EL (cell line): ENCODE measurements around the gene FIBCD1.

Source experiments
- DNase-seq: peaks from one replicate; pipeline ENCODE4 v3.0.0-alpha.2; 2016

The FIBCD1 gene

DNA sequence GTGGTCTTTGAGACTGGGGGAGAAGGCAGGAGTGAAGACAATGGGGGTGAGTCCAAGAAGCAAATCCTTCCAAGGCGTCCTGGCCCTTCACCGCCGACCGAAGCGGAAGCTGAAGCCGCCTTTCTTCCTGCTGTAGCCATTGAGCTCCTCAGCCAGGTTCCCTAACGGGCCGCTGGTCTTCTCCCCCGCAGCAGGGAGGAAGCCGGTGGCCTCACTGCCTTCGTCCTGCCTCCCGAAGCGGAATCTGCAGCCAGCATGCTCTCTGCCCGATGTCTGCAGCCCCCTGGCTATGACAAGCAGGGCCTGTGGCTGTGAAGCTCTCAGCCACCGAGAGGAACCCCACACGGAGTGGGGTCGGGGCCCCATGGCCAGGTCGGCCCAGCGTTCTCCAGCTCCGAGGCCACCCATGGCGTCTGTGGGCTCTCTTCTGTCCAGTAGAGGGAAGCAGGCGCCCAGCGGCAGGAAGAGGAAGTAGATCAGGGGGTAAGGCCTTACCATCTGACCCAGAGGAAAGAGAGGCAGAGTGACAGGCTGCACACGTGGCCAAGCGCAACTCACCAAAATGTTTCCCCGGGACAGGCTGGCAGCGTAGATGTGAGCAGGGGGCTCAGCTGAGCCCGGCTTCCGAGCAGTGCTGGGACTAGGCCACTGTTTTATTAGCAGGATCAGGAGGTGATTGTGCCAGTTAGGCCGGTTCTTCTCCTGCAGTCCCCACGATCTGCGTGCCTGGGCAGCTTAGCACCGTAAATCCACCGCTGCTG lies 45.5 kb downstream of the FIBCD1 start:
- DNase-seq = no peak

DNA sequence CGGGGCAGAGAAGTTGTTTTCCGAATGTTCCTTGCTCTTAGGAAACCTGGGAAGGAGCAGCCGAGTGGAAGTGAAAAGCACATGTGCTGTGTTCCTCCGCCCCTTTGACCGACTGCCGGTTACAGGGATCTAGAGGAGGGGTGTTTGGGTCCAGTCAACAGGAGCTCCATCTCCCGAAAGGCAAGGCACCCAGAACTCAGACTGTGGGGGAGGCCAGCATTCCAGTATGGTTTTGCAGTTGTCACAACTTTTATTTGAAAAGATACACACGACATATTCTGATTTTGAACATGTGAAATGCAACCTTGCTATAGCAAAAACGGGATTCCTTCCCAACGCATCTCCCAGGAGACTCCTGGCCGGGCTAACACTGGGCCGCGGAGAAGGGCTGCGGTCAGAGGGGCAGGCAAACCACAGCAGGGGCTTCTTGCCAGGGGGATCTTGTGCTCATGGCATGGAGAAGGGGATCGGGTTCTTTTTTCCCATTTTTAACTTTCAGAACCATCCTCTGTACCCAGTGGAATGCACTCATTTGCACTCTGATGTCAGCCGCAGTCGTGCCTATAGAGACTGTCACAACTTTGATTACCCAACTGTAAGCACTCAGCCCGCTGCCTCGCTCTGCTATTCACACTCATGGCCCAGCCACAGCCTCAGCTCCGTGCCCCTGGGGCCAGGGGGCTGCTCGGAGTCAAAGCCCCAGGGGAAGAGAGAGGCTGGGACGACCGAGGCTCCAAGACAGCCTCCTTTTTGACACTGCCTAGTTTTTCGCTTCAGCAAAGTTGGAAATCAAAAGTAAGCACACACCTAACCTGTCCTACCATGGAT lies 46.4 kb downstream of the FIBCD1 start:
- DNase-seq = no peak

DNA sequence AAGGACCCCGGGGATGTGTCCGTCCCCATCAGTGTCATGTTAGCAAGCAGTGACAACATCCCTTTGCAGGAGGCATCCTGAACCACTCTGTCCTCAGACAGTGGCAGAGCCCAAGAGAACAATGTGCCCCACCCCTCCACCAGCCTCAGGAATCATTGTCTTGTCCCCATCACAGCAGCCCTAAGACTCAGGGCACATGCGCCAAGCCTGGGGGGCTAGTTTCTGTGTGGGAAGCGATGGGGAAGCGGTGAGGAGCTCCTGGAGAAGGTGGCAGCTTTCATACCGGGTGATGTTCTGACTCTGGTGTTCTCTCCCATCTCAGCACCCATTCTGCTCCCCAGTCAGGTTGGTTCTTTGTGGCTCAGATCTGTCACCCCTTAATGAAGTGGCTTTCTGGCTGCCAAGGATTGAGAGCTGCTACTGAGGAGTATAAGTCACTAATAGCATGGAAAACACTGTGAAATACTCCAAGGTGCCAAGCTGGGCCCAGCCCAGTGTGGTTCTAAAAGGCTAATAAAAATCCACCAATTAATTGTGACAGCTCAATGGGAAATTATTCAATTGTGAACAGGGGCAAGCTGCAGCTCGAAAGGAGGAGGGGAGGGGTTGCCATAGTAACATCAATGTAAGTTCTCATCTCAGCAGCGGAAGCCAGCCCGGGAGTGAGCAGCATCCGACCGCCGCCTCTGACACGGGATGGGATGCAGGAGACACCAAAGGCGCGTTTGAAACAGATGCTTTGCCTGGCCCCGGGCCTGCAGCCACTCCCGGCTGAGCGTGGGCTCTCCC lies 47.2 kb downstream of the FIBCD1 start:
- DNase-seq = no peak

DNA sequence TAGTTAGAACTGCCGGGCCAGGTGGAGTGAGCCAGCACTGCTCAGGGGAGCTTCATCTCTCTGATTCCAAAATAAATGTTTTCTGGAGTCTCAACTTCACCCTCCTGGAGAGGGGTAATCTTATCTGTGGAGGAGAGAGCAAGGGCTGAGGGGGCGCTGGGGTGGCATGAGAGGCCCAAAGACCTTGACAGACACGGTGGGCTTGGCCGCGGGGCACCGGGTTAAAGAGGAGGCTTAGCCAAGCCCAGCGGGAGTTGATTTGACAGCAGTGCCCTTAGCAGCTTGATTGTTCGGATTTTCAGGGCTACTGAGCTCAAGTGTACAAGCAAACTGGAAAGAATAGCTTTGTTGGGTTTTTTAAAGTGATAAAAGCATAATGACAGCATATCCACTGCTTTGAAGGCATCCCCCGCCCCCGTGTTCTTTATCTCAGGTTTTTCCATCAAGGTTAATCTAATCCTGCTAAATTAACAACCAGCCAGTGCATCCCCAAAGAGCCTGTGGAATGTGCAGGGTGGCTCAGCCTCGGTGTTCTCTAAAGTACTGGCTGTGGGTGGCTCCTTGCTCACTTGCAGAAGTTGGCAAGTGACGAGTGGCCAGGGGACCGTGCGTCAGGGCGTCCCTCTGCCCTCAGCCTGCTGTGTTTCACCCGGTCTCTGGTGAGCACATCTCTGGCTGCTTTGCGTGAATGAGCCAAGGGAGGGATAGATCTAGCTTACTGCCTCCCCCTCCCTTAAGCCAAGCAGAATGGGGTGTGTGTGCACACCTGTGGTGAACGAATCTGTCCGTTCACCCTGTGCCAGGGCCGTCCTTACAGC lies 48.0 kb downstream of the FIBCD1 start:
- DNase-seq = no peak

DNA sequence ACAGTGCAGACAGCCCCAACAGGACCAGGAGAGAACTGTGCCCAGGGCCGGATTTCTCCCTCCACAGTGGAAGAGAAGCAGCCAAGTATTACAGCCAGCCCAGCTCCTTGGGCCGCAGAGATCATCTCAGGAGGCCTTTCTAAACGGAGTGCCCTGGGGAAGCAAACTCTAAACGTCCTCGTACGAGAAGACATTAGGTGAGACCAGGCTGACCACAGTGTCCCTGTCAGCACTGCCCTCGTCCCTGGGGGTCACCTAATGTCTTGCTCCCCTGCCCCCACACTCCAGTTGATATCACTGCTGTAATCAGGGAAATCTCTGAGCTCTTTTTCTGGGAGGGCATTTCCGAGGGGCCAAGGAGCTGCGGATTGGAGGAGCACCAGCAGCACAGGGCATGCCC lies 48.9 kb downstream of the FIBCD1 start:
- DNase-seq = no peak

DNA sequence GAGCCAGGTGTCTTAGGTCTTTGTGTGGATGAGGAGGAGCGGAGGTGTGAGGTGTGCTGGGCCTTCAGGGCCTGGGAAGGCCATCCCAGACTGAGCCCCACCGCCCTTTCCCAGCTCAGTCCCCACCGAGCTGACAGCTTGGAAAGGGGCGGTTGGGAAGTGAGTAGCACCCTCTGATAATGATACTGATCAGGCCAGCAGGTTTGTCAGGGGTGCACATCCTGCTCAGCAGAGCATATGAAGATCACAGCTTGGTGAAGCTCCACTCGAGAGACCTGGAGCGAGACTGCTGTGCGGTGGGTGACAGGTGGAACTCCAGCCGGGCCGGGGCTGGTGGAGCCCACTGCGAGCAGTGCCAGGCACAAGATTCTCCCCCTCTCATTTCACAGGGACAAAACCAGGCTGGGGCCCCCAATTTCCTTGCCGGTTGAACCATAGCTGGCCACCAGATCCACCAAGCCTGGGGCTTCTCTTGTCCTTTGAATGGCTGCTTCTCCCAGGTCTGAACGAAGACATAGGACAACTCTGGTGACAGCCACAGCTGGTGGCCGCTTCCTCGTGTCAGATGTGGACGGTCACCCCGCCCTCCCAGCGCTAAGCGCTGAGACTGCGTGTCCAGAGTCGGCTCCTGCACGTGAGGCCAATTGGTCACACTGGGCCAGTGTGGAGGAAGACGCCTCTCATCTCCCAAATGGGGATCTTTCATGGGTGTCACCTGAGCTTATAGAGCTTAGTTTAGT lies 50.7 kb downstream of the FIBCD1 start:
- DNase-seq = no peak

DNA sequence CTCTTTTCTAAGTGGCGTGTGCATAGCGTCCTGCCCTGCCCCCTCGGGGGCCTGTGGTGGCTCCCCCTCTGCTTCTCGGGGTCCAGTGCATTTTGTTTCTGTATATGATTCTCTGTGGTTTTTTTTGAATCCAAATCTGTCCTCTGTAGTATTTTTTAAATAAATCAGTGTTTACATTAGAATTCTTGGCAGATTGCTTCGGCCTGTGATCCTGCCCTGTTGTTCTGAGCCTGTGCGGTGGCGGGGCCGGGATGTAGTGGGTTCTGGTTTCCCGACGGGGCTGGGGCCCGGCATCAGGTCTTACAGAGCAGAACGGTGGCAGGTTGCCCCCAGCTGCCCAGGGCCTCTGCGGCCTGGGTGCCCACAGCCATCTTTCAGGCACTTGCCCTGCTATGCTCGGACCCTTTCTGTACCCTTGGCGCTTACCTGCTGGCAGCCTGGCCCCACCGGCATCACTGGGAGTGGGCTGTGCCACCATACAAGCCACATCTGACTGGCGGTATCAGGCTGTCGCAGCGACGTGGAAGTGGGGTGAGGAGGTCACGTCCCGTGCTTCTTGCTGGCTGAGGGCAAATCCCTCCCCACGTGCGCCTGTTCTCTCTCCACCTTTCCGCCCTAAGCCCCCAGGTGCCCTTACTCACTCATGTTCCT lies 51.4 kb downstream of the FIBCD1 start:
- no peak for DNase-seq

DNA sequence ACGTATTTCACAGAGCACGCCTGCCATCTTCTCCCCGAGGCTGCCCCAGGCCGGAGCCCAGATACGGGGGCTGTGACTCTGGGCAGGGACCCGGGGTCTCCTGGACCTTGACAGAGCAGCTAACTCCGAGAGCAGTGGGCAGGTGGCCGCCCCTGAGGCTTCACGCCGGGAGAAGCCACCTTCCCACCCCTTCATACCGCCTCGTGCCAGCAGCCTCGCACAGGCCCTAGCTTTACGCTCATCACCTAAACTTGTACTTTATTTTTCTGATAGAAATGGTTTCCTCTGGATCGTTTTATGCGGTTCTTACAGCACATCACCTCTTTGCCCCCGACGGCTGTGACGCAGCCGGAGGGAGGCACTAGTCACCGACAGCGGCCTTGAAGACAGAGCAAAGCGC lies 52.1 kb downstream of the FIBCD1 start:
- DNase-seq = no peak

DNA sequence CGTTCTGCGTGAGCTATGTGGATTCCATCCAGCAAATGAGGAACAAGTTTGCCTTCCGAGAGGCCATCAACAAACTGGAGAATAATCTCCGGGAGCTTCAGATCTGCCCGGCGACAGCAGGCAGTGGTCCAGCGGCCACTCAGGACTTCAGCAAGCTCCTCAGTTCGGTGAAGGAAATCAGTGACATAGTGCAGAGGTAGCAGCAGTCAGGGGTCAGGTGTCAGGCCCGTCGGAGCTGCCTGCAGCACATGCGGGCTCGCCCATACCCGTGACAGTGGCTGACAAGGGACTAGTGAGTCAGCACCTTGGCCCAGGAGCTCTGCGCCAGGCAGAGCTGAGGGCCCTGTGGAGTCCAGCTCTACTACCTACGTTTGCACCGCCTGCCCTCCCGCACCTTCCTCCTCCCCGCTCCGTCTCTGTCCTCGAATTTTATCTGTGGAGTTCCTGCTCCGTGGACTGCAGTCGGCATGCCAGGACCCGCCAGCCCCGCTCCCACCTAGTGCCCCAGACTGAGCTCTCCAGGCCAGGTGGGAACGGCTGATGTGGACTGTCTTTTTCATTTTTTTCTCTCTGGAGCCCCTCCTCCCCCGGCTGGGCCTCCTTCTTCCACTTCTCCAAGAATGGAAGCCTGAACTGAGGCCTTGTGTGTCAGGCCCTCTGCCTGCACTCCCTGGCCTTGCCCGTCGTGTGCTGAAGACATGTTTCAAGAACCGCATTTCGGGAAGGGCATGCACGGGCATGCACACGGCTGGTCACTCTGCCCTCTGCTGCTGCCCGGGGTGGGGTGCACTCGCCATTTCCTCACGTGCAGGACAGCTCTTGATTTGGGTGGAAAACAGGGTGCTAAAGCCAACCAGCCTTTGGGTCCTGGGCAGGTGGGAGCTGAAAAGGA lies 53.3 kb downstream of the FIBCD1 start:
- DNase-seq = no peak

DNA sequence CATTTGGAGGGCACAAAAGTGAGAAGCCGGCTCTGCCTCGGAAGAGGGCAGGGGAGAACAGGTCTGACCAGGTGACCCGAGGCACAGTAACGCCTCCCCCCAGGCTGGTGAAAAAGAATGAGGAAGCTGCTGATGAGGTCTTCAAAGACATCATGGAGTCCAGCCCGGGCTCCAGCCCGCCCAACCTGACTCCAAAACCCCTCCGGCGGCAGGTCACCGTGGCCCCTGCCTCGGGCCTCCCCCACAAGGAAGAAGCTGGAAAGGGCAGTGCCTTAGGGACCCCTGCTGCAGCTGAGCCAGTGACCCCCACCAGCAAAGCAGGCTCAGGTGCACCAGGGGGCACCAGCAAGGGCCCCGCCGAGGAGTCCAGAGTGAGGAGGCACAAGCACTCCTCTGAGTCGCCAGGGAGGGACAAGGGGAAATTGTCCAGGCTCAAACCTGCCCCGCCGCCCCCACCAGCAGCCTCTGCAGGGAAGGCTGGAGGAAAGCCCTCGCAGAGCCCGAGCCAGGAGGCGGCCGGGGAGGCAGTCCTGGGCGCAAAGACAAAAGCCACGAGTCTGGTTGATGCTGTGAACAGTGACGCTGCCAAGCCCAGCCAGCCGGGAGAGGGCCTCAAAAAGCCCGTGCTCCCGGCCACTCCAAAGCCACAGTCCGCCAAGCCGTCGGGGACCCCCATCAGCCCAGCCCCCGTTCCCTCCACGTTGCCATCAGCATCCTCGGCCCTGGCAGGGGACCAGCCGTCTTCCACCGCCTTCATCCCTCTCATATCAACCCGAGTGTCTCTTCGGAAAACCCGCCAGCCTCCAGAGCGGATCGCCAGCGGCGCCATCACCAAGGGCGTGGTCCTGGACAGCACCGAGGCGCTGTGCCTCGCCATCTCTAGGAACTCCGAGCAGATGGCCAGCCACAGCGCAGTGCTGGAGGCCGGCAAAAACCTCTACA lies 54.2 kb downstream of the FIBCD1 start:
- no peak for DNase-seq

DNA sequence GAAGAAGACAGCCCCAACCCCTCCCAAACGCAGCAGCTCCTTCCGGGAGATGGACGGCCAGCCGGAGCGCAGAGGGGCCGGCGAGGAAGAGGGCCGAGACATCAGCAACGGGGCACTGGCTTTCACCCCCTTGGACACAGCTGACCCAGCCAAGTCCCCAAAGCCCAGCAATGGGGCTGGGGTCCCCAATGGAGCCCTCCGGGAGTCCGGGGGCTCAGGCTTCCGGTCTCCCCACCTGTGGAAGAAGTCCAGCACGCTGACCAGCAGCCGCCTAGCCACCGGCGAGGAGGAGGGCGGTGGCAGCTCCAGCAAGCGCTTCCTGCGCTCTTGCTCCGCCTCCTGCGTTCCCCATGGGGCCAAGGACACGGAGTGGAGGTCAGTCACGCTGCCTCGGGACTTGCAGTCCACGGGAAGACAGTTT lies 54.9 kb downstream of the FIBCD1 start:
- no peak for DNase-seq

DNA sequence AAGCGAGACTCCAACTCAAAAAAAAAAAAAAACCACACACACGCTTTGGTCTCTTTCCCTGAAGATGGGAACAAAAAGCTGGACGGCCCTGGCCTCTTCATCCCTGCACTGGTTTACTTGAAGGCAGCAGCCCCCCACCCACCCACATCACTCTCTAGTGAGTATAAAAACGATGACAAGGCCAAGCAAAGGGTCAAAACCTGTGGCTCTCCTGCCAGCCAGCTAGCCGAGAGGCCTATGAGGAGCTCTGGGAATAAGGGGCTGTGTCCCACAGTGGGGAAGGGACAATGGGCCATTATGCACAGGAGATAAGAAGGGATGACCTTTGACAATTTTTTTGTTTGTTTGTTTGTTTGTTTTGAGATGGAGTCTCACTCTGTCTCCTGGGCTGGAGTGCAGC lies 55.6 kb downstream of the FIBCD1 start:
- DNase-seq = no peak

DNA sequence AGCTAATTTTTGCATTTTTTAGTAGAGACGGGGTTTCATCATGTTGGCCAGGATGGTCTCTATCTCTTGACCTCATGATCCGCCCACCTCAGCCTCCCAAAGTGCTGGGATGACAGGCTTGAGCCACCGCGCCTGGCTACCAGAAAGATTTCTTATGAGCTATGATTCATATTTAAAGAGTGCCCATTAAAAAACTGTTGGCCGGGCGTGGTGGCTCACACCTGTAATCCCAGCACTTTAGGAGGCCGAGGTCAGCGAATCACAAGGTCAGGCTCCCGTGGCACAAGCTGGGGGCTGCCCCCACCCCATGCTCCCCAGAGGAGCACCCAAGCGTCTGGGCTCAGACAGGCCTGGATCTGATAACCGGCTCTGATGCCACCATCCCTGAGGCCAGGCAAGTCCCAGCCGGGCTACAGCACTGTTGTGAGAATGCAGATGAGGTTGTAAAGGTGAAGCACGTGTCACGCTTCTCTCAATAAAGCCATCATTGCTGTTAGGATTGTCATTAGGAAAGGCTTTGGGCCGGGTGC lies 56.3 kb downstream of the FIBCD1 start:
- no peak for DNase-seq

DNA sequence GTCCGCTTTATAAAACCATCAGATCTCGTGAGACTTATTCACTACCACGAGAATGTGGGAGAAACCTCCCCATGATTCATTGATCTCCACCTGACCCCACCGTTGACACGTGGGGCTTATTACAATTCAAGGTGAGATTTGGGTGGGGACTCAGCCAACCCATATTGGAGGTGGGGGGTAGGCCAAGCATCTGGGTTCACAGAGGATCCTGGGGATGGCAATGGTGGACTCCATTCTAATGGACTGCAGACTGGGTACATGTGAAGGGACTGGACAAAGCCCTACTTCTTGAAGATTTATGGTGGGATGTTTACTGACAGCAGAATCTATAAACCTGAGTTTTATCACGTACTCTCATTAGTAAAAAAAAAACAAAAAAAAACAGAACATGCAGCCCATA lies 57.5 kb downstream of the FIBCD1 start:
- no peak for DNase-seq

DNA sequence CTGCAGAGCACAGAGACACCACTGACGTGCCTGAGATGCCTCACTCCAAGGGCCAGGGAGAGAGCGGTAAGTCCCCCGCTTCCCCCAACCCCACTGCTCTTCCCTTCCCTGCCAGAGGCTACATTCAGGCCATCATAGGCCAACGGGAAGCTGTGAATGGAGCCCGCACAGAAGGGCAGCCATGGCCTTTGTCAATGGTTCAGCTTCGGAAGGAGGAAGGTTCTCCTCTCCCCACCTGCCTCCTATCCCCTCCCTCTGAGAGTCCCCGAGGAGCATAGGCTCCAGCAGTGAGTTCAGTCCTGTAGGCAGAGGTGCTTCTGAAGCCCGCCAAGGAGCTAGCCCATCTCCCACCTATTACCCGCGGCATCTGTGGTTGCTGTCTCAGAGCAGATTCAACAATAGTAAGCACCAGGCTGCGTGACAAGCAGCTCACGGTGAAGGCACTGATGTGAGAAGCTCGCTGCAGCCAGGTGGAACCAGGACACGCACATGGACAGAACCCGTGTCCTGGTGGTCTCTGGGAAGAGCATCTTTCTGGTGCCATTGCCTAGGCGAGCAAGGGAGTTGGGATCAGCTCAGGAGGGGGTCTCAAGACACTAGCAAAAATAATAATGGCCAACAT lies 58.3 kb downstream of the FIBCD1 start:
- no peak for DNase-seq

DNA sequence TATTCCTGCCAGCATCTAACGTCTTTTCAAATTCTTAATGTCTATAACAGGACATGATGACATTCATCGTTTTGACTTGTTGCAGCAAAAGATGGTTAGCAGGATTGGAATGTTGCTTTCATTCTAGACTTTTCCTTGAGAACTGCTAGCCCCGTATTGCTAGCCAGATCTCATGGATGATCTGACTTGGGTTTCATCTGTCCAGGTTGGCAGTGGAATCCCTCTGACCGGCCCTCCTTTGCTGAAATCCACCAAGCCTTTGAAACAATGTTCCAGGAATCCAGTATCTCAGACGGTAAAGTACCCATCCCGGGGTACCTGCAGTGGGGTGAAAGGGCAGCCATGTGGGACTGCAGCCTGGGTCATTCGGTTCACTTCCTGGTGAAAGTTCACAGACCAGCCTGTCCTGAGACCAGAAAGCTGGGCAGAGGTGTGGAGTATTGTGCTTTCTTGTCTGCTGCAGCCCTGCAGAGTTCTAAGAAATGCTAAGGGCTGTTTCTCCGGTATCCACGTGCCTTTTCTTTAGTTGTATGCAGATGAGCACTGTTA lies 59.1 kb downstream of the FIBCD1 start:
- no peak for DNase-seq

DNA sequence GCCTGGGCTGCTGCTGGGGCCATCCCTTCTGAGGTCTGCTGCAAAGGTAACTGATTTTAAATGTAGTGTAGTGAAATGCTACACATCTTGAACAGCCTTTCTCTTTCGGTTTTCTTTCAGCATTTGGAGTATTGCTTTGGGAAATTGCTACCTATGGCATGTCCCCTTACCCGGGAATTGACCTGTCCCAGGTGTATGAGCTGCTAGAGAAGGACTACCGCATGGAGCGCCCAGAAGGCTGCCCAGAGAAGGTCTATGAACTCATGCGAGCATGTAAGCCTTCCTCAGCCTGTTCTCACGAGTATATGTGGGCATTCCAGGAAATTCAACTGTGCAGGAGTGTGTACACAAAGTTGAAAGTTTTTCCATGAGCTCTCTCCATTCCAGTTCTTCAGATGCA lies 60.8 kb downstream of the FIBCD1 start:
- no peak for DNase-seq

DNA sequence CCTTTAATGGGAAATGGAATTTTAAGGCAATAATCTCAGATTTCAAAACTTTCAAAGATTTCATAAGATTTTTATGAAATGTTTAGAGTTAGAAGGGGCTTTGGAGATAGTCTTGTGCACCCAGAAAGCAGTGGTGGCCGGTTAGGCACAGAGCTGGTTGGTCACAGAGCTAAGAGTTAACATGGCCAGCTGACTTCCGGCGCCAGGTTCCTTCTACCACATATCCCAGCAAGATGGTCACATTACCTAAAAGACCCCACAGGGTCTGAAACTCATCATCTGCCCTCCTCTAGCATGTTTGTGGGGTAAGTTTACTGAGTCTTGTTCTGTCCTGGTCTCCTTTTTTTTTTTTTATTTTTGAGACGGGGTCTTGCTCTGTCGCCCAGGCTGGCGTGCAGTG lies 61.7 kb downstream of the FIBCD1 start:
- DNase-seq = no peak
